HUES64 (cell line): ENCODE measurements around the gene GPR27.
A peak's percentile ranks its signal among the peaks of the same experiment; 100 is the strongest.

Experiments
- H3K27ac ChIP-seq: 2 replicates; pipeline ENCODE4 v1.7.0; 2013; ENCODE audit warnings: low read depth, low read length, inconsistent platforms
- H3K27me3 ChIP-seq: 2 replicates; pipeline ENCODE4 v1.6.1; 2013; ENCODE audit warnings: mild to moderate bottlenecking, low read length; ENCODE audit not compliant: insufficient read depth
- H3K36me3 ChIP-seq: 2 replicates; pipeline ENCODE4 v1.6.1; 2013; ENCODE audit warnings: mild to moderate bottlenecking, low read length; ENCODE audit not compliant: insufficient read depth
- H3K4me1 ChIP-seq: 2 replicates; pipeline ENCODE4 v1.6.1; 2013; ENCODE audit warnings: mild to moderate bottlenecking, low read length, moderate library complexity; ENCODE audit not compliant: insufficient read depth
- H3K4me3 ChIP-seq: 2 replicates; pipeline ENCODE4 v1.5.1; 2013; ENCODE audit warnings: mild to moderate bottlenecking, low read length, moderate library complexity
- H3K9ac ChIP-seq: 2 replicates; pipeline ENCODE4 v1.6.1; 2013; ENCODE audit warnings: mild to moderate bottlenecking, low read depth, low read length
- H3K9me3 ChIP-seq: 2 replicates; pipeline ENCODE4 v1.6.1; 2013; ENCODE audit warnings: low read depth, low read length; ENCODE audit not compliant: insufficient read depth
- WGBS: fragments of 150-250, 120-280 bp; methylation state at CpG from one replicate; pipeline ENCODE4 v1.1.7; 2013; ENCODE audit warnings: missing lambda C conversion rate; 5-methylcytosine and 5-hydroxymethylcytosine counted together

GPR27 gene

GRCh38 chr3:71721651-71722157 is 32.0 kb upstream of the GPR27 start:
- Histone ChIP-seq H3K27ac (no peak overlapping the region), H3K4me3 (no peak overlapping the region), H3K4me1 (peaks cover 6% of the 10 kb centered on the region), H3K36me3 (no peaks in the 10 kb centered on the region), H3K9ac (no peak overlapping the region), H3K27me3 (peaks cover 38% of the 10 kb centered on the region), H3K9me3 (no peaks in the 10 kb centered on the region)
- 83% methylated on average over 6 of the region's 6 CpGs for WGBS

GRCh38 chr3:71722693-71723092 is 31.0 kb upstream of the GPR27 start:
- Histone ChIP-seq H3K9ac (no peak overlapping the region), H3K4me3 (no peak overlapping the region), H3K9me3 (no peaks in the 10 kb centered on the region), H3K36me3 (no peaks in the 10 kb centered on the region), H3K27me3 (peaks cover 46% of the 10 kb centered on the region), H3K4me1 (peaks cover 6% of the 10 kb centered on the region), H3K27ac (no peak overlapping the region)
- 78% methylated on average over 1 of the region's 1 CpG for WGBS

- H3K9ac ChIP-seq: no peak overlapping the region
- H3K4me3 ChIP-seq: peak overlapping the region; percentile 61
Measured at GRCh38 chr3:71723452-71724170, 30.0 kb upstream of the GPR27 start.

DNA sequence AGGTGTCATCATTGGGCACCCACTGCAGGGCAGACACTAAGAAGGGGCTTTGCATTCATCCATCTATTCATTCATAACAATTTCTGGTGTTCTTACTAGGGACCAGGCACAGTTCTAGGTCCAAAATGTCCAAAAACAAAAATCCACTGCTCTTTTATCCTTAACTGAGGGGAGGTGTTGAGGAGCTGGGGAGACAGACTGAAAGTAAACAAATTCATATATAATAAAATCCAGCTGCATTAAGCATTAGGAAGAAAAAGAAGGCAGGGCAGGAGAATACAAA is 29.5 kb upstream of the GPR27 start:
- Histone ChIP-seq H3K9me3 (no peaks in the 10 kb centered on the region), H3K9ac (no peak overlapping the region), H3K4me1 (peaks cover 7% of the 10 kb centered on the region), H3K27me3 (peaks cover 46% of the 10 kb centered on the region), H3K36me3 (no peaks in the 10 kb centered on the region), H3K27ac (no peak overlapping the region), H3K4me3 (peak overlapping the region; percentile 61)

More at GRCh38 chr3:71723452-71724170, 30.0 kb upstream of the GPR27 start:
- H3K36me3 ChIP-seq: no peaks in the 10 kb centered on the region
- no peaks in the 10 kb centered on the region for H3K9me3 ChIP-seq
- peaks cover 6% of the 10 kb centered on the region for H3K4me1 ChIP-seq
- WGBS: 85% methylated on average over 6 of the region's 6 CpGs
- no peak overlapping the region for H3K27ac ChIP-seq
- peaks cover 46% of the 10 kb centered on the region for H3K27me3 ChIP-seq

DNA sequence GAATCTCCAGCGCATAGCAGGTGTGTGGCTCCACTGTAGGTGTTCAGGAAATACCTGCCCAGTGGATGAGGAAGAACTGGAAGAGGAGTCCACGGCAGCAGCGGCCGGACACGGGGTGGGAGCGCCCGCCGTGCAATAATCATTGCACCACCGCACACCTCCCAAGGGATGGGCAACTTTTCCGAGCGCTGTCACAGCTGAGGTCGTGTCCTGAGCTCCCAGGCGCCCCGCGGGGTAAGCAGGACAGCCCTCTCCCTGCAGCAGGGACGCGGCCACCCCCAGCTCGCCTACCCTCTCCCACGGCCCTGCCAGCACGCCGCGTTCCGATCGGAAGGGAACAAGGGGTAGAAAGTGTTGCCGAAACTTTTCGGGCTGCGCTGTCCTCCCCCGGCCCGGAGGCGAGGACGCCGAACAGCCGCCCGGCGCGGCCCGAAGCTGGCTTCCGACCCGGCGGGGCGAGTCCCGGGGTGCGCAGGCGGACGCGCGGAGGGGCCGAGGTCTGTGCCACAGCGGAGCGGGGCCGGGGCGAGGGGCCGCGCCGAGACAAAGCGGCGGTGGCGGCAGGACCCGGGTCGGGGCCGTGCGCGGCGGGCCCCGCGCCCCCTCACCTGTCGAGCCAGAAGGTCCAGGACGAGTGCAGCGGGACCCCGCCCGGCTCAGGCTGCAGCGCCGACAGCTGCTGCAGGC is 28.9 kb upstream of the GPR27 start:
- H3K9ac ChIP-seq: peak overlapping the region; percentile 74
- peaks cover 13% of the 10 kb centered on the region for H3K4me1 ChIP-seq
- H3K4me3 ChIP-seq: peak overlapping the region; percentile 61
- H3K27ac ChIP-seq: no peak overlapping the region
- under 1% methylated on average over 73 of the region's 73 CpGs for WGBS
- H3K27me3 ChIP-seq: peaks cover 46% of the 10 kb centered on the region
- no peaks in the 10 kb centered on the region for H3K9me3 ChIP-seq
- H3K36me3 ChIP-seq: no peaks in the 10 kb centered on the region

DNA sequence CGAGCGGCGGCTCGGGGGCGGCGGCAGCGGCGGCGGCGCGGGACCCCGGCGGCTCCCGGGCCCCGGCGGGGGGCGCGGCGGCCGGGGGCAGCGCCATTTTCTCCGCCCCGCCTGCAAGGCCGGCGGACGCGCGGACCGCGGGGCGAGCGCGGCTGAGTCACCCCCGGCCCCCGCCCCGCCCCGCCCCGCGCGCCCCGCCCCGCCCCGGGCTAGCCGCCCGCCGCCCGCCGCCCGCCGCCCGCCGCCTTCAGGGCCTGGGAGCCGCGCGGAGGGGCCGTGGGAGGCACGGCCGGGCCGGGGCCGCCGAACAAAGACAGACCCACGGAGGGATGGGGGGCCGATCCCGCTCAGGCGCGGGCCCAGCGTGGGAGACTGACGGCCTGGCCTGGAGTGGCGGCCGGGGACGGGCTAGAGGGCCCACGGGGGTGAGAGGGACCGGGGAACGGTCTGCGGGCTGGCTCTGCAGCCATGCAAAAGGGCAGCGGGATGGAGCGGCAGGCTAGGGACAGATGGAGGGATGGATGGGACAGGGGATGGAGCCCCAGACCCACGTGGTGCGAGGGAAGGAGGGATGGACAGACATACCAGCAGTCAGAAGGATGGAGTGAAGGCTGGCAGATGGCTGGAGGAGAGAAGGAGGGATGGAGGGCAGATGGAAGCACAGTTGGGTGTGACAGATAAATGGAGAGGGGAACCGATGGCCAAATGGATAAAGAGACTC is 28.2 kb upstream of the GPR27 start, which contains the start of gene EIF4E3:
EIF4E3 (minus strand) TSS at position 132 of the 721 bp plus-strand sequence; CDS start at position 97, 35 bp downstream.
- H3K4me3 ChIP-seq: peak within 1 kb of the TSS; percentile 61
- H3K9ac ChIP-seq: peak within 1 kb of the TSS; percentile 74
- no peaks in the 10 kb centered on the region for H3K36me3 ChIP-seq
- no peak within 1 kb of the TSS for H3K27ac ChIP-seq
- WGBS: 2% methylated on average over 80 of the region's 80 CpGs
- H3K9me3 ChIP-seq: no peaks in the 10 kb centered on the region
- peaks cover 19% of the 10 kb centered on the region for H3K4me1 ChIP-seq
- H3K27me3 ChIP-seq: peaks cover 46% of the 10 kb centered on the region

DNA sequence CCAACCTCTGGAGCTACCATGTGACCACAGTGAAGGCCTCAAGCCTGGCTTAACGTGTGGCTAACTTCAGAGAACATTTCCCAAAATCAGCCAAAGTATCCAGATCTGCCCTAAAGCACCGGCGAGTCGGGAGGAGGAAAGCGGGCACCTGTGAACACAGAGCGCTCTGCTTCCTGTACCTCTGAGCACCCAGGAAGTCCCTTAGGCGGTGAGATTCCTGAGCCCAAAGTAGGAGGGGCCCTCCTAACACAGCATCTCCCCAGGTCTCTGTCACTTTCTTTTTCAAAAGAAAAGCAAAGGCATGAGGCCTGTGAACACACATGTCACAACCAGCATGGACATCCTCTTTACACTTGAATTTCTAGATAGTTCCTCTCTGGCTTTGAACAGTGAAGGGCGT is 27.5 kb upstream of the GPR27 start:
- Histone ChIP-seq H3K27me3 (peaks cover 46% of the 10 kb centered on the region), H3K27ac (no peak overlapping the region), H3K4me1 (peaks cover 20% of the 10 kb centered on the region), H3K4me3 (peak overlapping the region; percentile 59; the same call in 1 of the 2 replicates), H3K9ac (no peak overlapping the region), H3K9me3 (no peaks in the 10 kb centered on the region), H3K36me3 (no peaks in the 10 kb centered on the region)
- 86% methylated on average over 8 of the region's 8 CpGs for WGBS

DNA sequence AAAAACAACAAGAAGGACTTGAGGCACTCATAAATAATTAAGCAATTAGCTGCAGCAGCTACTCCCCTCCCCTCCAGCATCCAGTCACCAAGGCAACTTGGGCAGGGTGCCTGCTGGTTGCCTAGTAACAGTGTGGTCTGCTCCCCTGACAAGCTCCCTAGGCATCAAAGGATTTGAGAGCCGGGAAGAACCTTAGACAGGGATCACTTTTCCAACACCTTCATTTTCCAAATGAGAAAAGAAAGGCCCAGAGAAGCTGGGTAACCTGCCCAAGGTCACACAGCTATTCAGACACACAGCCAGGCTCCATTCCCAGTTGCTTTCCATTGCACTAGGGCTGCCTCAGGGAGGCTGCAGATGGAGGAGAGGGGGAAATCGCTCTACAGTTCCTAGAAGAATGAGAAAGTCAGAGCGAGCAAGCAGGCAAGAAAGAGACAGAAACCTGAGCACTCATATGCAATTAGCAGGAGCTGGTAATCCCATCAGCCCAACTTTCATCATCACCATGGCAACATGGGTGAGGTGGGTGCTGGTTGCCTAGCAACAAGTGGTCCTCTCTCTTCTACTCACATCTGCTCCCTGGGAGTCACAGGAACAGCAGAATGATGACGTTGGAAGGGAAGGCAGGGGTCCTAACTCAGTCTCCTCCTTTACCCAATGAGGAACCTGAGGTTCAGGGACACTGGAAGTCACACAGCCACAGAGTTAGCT is 24.9 kb upstream of the GPR27 start:
- Histone ChIP-seq H3K27me3 (peaks cover 31% of the 10 kb centered on the region), H3K27ac (peak overlapping the region; percentile 37; the same call in 1 of the 2 replicates), H3K9me3 (no peaks in the 10 kb centered on the region), H3K4me1 (peaks cover 24% of the 10 kb centered on the region), H3K36me3 (no peaks in the 10 kb centered on the region), H3K4me3 (no peak overlapping the region), H3K9ac (no peak overlapping the region)
- WGBS: 28% methylated on average over 4 of the region's 4 CpGs

DNA sequence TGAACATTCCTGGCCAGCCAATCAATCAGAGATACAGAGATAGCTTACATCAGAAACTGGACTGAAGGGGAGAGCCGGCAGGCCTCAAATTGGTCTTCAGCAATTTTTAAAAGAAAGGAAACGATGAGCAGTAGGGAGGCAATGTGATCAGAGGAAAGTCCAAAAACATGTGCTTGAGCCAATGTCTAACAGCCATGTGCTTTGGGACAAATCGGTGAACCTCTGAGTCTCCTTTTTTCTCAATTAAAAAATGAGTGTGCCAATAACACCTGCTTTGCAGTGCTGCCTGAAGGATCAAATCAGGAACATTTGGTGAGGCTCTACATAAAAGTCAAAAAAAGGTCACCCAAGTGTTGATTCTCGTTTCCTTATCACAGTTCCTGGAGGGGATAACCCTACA is 21.0 kb upstream of the GPR27 start:
- Histone ChIP-seq H3K4me1 (peaks cover 19% of the 10 kb centered on the region), H3K4me3 (no peak overlapping the region), H3K27me3 (no peaks in the 10 kb centered on the region), H3K9ac (no peak overlapping the region), H3K9me3 (no peaks in the 10 kb centered on the region), H3K27ac (no peak overlapping the region), H3K36me3 (no peaks in the 10 kb centered on the region)
- WGBS: 93% methylated on average over 4 of the region's 4 CpGs

DNA sequence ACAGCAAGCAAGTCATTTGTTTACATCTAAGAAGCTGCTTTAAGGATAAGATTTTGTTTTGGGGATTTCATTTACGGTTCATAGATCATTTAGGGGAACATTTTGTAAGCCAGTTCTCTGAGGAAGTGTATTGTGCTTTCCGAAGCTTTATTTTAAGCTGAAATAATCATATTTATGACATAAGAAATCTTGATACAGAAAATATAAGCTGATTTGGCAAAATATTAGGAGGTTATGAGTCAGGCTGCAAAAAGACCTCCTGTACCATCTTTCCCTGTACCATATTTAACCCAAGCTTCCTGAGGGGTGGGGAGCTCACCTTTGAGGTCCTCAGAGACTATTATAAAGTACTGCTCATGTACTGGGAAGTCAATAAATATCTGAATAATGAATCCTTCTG is 20.3 kb upstream of the GPR27 start:
- Histone ChIP-seq H3K36me3 (no peaks in the 10 kb centered on the region), H3K9me3 (no peaks in the 10 kb centered on the region), H3K4me3 (no peak overlapping the region), H3K4me1 (peaks cover 19% of the 10 kb centered on the region), H3K27me3 (no peaks in the 10 kb centered on the region), H3K9ac (no peak overlapping the region), H3K27ac (no peak overlapping the region)
- WGBS: 96% methylated on average over 1 of the region's 2 CpGs
